DND-41 (cell line): ENCODE measurements around the gene MPO.
A peak's percentile ranks its signal among the peaks of the same experiment; 100 is the strongest.

Experiments used
- ATAC-seq: fragments of 200-7000 bp; cut with Tn5 transposase; 3 replicates; pipeline ENCODE4 v1.9.1; 2021; ENCODE audit warnings: low read depth; ENCODE audit not compliant: insufficient read depth
- DNase-seq: peaks from one replicate; pipeline ENCODE4 v3.0.0-alpha.2; 2020
- H2AFZ ChIP-seq: 2 replicates; pipeline ENCODE4 v1.6.0; 2012; ENCODE audit warnings: low read depth, low read length
- H3K27ac ChIP-seq: 2 replicates; pipeline ENCODE4 v1.5.1; 2012; ENCODE audit warnings: low read length, inconsistent platforms
- H3K27me3 ChIP-seq: fragments of 200-600 bp; sonication (generic); 2 replicates; pipeline ENCODE4 v1.6.0; 2012; ENCODE audit warnings: low read length, mild to moderate bottlenecking, inconsistent platforms; ENCODE audit not compliant: insufficient read depth, poor library complexity
- H3K36me3 ChIP-seq: 2 replicates; pipeline ENCODE4 v1.5.1; 2012; ENCODE audit warnings: low read length, inconsistent platforms; ENCODE audit not compliant: insufficient read depth
- H3K4me1 ChIP-seq: 2 replicates; pipeline ENCODE4 v1.5.1; 2012; ENCODE audit warnings: mild to moderate bottlenecking, low read length; ENCODE audit not compliant: insufficient read depth
- H3K4me2 ChIP-seq: 2 replicates; pipeline ENCODE4 v1.6.0; 2012; ENCODE audit warnings: mild to moderate bottlenecking, moderate library complexity, low read length, inconsistent platforms; ENCODE audit not compliant: insufficient read depth
- H3K4me3 ChIP-seq, 2 experiments: fragments of 200-600 bp in 1 of 2; shearing (Covaris generic) in 1 of 2; 2 replicates each; pipeline ENCODE4 v1.5.1; 2012 to 2016; ENCODE audit warnings: inconsistent platforms in 2 of 2, low read length in 2 of 2, mild to moderate bottlenecking in 2 of 2, low read depth in 1 of 2, moderate library complexity in 1 of 2
- H3K79me2 ChIP-seq: 2 replicates; pipeline ENCODE4 v1.6.0; 2012; ENCODE audit warnings: low read length, inconsistent platforms; ENCODE audit not compliant: insufficient read depth
- H3K9ac ChIP-seq: 2 replicates; pipeline ENCODE4 v1.6.0; 2012; ENCODE audit warnings: low read depth, mild to moderate bottlenecking, inconsistent platforms, low read length, moderate library complexity
- H3K9me3 ChIP-seq: 2 replicates; pipeline ENCODE4 v1.5.1; 2012; ENCODE audit warnings: low read length, moderate library complexity, mild to moderate bottlenecking, inconsistent platforms; ENCODE audit not compliant: insufficient read depth, severe bottlenecking
- H4K20me1 ChIP-seq: 2 replicates; pipeline ENCODE4 v1.6.0; 2012; ENCODE audit warnings: low read length; ENCODE audit not compliant: insufficient read depth
- EZH2 ChIP-seq: IDR thresholded peaks from 3 replicates; pipeline ENCODE4 v1.6.1; 2012; ENCODE audit warnings: borderline replicate concordance, low read depth, mild to moderate bottlenecking, moderate library complexity, low read length, inconsistent platforms; ENCODE audit not compliant: severe bottlenecking
- TF ChIP-seq, protein P1 (sequence below): IDR thresholded peaks from 2 replicates; pipeline ENCODE4 v1.5.1; 2012; ENCODE audit warnings: borderline replicate concordance, low read length, moderate library complexity, mild to moderate bottlenecking; ENCODE audit not compliant: poor library complexity, severe bottlenecking; ENCODE audit errors: extremely low read depth

Gene MPO

GRCh38 chr17:58328195-58329034 is 47.7 kb upstream of the MPO start, which contains the start of gene TSPOAP1:
TSPOAP1 (minus strand) TSS chr17:58328795; CDS start chr17:58327920, 875 bp downstream.
- Histone ChIP-seq H2AFZ (no peak within 1 kb of the TSS), H3K9ac (peak within 1 kb of the TSS; percentile 99), H3K27ac (peak within 1 kb of the TSS; percentile 98), H3K4me3 (peak within 1 kb of the TSS; percentile 93 to 96; a peak in 3 of 4 replicates), H4K20me1 (peaks cover 62% of the 10 kb centered on the region), H3K79me2 (peaks cover 41% of the 10 kb centered on the region), H3K36me3 (peaks cover 29% of the 10 kb centered on the region), H3K4me1 (peaks cover 37% of the 10 kb centered on the region), H3K27me3 (no peaks in the 10 kb centered on the region), H3K9me3 (no peaks in the 10 kb centered on the region), H3K4me2 (peak within 1 kb of the TSS; percentile 68)
- DNase-seq, result peak; percentile 96
- ATAC-seq, result peak; percentile 41
- no peak for TF ChIP-seq EZH2
- TF ChIP-seq, protein P1, sequence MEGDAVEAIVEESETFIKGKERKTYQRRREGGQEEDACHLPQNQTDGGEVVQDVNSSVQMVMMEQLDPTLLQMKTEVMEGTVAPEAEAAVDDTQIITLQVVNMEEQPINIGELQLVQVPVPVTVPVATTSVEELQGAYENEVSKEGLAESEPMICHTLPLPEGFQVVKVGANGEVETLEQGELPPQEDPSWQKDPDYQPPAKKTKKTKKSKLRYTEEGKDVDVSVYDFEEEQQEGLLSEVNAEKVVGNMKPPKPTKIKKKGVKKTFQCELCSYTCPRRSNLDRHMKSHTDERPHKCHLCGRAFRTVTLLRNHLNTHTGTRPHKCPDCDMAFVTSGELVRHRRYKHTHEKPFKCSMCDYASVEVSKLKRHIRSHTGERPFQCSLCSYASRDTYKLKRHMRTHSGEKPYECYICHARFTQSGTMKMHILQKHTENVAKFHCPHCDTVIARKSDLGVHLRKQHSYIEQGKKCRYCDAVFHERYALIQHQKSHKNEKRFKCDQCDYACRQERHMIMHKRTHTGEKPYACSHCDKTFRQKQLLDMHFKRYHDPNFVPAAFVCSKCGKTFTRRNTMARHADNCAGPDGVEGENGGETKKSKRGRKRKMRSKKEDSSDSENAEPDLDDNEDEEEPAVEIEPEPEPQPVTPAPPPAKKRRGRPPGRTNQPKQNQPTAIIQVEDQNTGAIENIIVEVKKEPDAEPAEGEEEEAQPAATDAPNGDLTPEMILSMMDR, result peak; percentile 32

DNA sequence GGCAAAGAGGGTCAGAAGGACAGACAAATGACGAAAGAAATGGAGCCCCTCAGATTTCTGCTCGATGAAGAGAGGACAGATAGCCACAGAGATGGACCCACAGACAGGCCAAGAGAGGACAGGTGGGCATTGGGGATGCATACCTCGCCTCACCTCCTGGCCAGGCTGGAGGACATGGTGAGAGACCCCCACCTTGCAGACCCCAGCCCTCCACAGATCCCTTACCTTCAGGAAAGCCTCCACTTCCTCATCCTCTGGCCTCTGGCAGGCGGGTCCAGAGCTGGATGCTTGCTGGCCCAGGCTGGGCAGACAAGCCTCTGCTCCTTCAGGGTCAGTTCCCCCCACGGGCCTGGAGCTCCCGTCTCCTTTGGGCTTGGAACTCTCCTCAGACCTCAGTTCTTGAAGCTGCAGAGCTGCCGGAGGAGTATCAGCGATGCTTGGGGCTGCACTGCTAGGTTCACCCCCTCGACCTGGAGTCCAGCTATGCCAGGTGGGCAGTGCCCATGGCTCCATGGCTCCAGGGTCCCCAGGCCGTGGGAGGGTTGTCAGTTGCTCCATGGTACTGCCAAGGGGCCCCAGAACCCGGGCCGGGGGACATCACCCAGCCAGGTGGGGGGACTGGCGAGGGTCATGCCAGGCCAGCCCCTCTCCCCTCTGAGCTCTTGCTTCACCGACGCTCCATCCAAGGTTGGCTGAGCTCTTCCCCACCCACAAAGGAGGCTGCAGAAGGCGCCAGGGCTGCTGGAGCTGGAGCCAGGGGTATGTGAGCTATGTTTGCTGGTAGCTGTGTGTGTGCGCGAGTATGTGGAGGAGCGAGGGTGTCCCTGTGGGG is 46.8 kb upstream of the MPO start:
- no peak for TF ChIP-seq EZH2
- TF ChIP-seq, protein P1, result no peak
- ATAC-seq (no peak), DNase-seq (no peak)
- Histone ChIP-seq H3K9me3 (no peaks in the 10 kb centered on the region), H3K9ac (peak overlapping the region; percentile 99), H3K4me3 (peak overlapping the region in 1 of 2 experiments; percentile 96; a peak in 2 of 4 replicates), H3K79me2 (peaks cover 34% of the 10 kb centered on the region), H3K27ac (peak overlapping the region; percentile 98), H2AFZ (no peak overlapping the region), H3K36me3 (peaks cover 35% of the 10 kb centered on the region), H3K4me2 (peak overlapping the region; percentile 68), H3K27me3 (no peaks in the 10 kb centered on the region), H4K20me1 (peaks cover 62% of the 10 kb centered on the region), H3K4me1 (peaks cover 32% of the 10 kb centered on the region)

GRCh38 chr17:58326609-58327362 is 46.1 kb upstream of the MPO start:
- H4K20me1 ChIP-seq, result peaks cover 57% of the 10 kb centered on the region

More at GRCh38 chr17:58326609-58327362, 46.1 kb upstream of the MPO start:
- H3K36me3 ChIP-seq, result peaks cover 36% of the 10 kb centered on the region
- peak overlapping the region; percentile 98; the same call in 1 of the 2 replicates for H3K27ac ChIP-seq
- peaks cover 27% of the 10 kb centered on the region for H3K79me2 ChIP-seq
- H3K4me1 ChIP-seq, result peaks cover 32% of the 10 kb centered on the region
- ATAC-seq (no peak), DNase-seq (peak; percentile 52)
- H2AFZ ChIP-seq, result no peak overlapping the region
- no peaks in the 10 kb centered on the region for H3K9me3 ChIP-seq
- peak overlapping the region in 1 of 2 experiments; percentile 96; a peak in 1 of 4 replicates for H3K4me3 ChIP-seq
- peak overlapping the region; percentile 68; the same call in 1 of the 2 replicates for H3K4me2 ChIP-seq
- H3K27me3 ChIP-seq, result no peaks in the 10 kb centered on the region
- H3K9ac ChIP-seq, result peak overlapping the region; percentile 99
- TF ChIP-seq, protein P1, result no peak
- TF ChIP-seq EZH2, result no peak
